Measurements from ENCODE around the gene RND2.

The RND2 gene

GRCh38 chr17:43018932-43019331, 6.1 kb upstream of the RND2 start:
- H3K27me3 ChIP-seq (replicated peaks; ENCODE audit: control insufficient read depth, insufficient read depth, low read length), result no peaks in the 10 kb centered on the region
- no peak for DNase-seq (ENCODE audit: extremely low read depth, insufficient read length)
- no peak overlapping the region for H3K4me3 ChIP-seq (replicated peaks; ENCODE audit: low read depth, low read length)
- peaks cover 5% of the 10 kb centered on the region for H3K36me3 ChIP-seq (ENCODE audit: control insufficient read depth, insufficient read depth, low read length)
- TF ChIP-seq CTCF (IDR thresholded peaks at IDR 0.05; ENCODE audit: insufficient read depth, low read length, poor library complexity, severe bottlenecking), result no peak

- Histone ChIP-seq H3K4me3 (replicated peaks; ENCODE audit: low read depth, low read length) (no peak overlapping the region), H3K36me3 (ENCODE audit: control insufficient read depth, insufficient read depth, low read length) (peaks cover 2% of the 10 kb centered on the region), H3K27me3 (replicated peaks; ENCODE audit: control insufficient read depth, insufficient read depth, low read length) (no peaks in the 10 kb centered on the region)
- no peak for DNase-seq (ENCODE audit: extremely low read depth, insufficient read length)
- no peak for TF ChIP-seq CTCF (IDR thresholded peaks at IDR 0.05; ENCODE audit: insufficient read depth, low read length, poor library complexity, severe bottlenecking)
These were observed 5.6 kb upstream of the RND2 start for GRCh38 chr17:43019418-43019817.

GRCh38 chr17:43020030-43020621, 4.9 kb upstream of the RND2 start:
- Histone ChIP-seq H3K36me3 (ENCODE audit: control insufficient read depth, insufficient read depth, low read length) (no peaks in the 10 kb centered on the region), H3K27me3 (replicated peaks; ENCODE audit: control insufficient read depth, insufficient read depth, low read length) (no peaks in the 10 kb centered on the region), H3K4me3 (replicated peaks; ENCODE audit: low read depth, low read length) (no peak overlapping the region)
- no peak for DNase-seq (ENCODE audit: extremely low read depth, insufficient read length)
- no peak for TF ChIP-seq CTCF (IDR thresholded peaks at IDR 0.05; ENCODE audit: insufficient read depth, low read length, poor library complexity, severe bottlenecking)

GRCh38 chr17:43020789-43021740, 4.0 kb upstream of the RND2 start:
- no peak for DNase-seq (ENCODE audit: extremely low read depth, insufficient read length)
- no peaks in the 10 kb centered on the region; the same call in 1 of the 2 replicates for H3K27me3 ChIP-seq (replicated peaks; ENCODE audit: control insufficient read depth, insufficient read depth, low read length)
- H3K4me3 ChIP-seq (replicated peaks; ENCODE audit: low read depth, low read length), result peak overlapping the region; percentile 72
- no peaks in the 10 kb centered on the region for H3K36me3 ChIP-seq (ENCODE audit: control insufficient read depth, insufficient read depth, low read length)
- no peak for TF ChIP-seq CTCF (IDR thresholded peaks at IDR 0.05; ENCODE audit: insufficient read depth, low read length, poor library complexity, severe bottlenecking)

GRCh38 chr17:43021741-43022512, 3.1 kb upstream of the RND2 start, which contains the start of gene VAT1:
TSS of gene VAT1 (minus strand) at chr17:43022385. CDS start at chr17:43022322, 63 bp downstream.
- DNase-seq (ENCODE audit: extremely low read depth, insufficient read length), result peak; percentile 78
- no peak for TF ChIP-seq CTCF (IDR thresholded peaks at IDR 0.05; ENCODE audit: insufficient read depth, low read length, poor library complexity, severe bottlenecking)
- no peaks in the 10 kb centered on the region; the same call in 1 of the 2 replicates for H3K27me3 ChIP-seq (replicated peaks; ENCODE audit: control insufficient read depth, insufficient read depth, low read length)
- peak within 1 kb of the TSS; percentile 72 for H3K4me3 ChIP-seq (replicated peaks; ENCODE audit: low read depth, low read length)
- H3K36me3 ChIP-seq (ENCODE audit: control insufficient read depth, insufficient read depth, low read length), result no peaks in the 10 kb centered on the region
